ENCODE results near the gene PRKG1.
"Not testable (repeated sequence)": the region's sequence is repeated elsewhere in the genome, so short reads cannot be mapped to it uniquely, and the experiment has no call there.

The PRKG1 gene

DNA sequence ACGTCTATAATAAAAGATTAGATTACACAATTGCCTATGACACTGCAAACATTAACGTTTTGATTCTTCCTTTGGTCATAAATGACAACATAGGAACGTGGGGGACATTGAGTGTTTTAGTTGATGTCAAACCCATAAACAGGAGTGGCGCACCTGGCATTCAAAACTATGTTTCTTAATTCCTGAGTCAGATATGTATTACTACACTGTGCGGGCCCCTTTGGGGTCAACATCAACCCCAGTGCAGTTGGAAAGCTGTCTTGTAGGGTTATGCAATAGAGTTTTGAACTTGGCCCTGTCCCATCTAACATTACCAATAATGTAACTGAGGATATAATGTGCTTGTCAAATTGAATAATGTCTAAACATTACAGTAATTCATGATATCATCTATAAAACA lies 468.6 kb downstream of the PRKG1 start:
- no peak for DNase-seq

DNA sequence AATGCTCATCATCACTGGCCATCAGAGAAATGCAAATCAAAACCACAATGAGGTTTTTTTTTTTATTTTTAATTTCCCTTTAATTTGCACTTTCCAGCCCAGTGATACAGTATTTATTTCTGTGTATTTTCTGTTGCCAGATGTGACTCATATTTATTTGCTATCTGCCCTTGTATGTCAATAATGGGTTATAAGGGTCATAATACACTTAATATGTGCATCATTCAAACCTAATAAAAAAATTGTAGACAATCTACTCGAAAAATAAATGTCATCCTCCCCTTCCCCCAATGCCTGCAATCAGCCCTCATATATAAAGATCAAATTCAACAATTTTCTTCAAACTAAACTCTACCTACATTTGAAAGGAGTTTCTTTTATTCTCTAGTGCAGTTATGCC lies 470.6 kb downstream of the PRKG1 start:
- DNase-seq, result no peak

DNA sequence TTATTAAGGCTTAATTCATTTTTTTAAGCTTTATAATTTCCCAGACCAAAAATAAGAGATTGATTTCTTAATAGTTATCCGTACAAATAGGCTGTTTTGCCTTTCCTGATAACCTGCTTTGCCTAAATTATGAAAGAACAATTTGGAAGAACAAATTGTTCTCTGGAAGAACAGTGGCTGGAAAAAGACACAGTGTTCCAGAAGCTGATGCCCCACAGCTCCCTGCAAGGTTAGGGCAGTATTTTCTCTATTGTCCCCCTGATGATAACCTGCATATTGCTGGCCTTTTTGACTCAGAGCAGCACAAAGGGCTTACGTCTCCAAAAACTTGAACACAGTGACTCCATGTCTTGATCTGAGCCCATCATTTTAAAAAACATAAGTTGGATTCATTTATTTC lies 473.7 kb downstream of the PRKG1 start:
- DNase-seq, result no peak

GRCh38 chr10:51552879-51553278 lies 478.6 kb downstream of the PRKG1 start:
- DNase-seq, result no peak

DNA sequence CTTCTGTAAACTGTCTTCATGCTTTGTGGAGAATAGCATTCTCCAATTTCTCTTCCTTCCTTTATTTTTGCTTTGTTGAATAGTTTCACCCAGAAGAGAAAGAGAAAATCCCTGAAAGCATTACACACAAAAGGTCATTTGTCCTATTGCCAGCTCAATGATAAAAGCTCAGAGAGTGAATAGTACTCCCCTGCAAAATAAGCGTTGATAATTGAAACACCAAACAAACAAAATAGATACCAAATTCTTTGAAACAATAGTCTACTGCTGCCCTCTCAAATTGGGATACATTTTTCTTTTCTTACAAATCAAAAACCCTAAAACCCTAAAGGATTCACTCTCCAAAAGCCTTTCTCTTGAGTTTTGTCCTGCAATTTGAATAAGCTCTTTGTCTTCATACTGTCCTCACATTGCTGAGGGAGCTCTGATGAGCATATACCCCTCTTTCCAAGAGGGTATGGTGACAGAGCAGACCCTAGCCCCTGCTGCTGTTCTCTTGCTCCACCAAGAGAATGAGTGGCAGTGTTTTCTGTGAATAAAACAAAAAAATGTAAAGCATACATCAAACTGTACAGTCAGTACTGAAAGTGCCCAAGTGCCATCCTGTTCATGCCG lies 490.7 kb downstream of the PRKG1 start:
- DNase-seq, result no peak

GRCh38 chr10:51567271-51567670 lies 493.0 kb downstream of the PRKG1 start:
- DNase-seq, result no peak

GRCh38 chr10:51569467-51569866 lies 495.2 kb downstream of the PRKG1 start:
- DNase-seq, result no peak

GRCh38 chr10:51574248-51575048 lies 500.2 kb downstream of the PRKG1 start:
- peak; percentile 27 for DNase-seq

DNA sequence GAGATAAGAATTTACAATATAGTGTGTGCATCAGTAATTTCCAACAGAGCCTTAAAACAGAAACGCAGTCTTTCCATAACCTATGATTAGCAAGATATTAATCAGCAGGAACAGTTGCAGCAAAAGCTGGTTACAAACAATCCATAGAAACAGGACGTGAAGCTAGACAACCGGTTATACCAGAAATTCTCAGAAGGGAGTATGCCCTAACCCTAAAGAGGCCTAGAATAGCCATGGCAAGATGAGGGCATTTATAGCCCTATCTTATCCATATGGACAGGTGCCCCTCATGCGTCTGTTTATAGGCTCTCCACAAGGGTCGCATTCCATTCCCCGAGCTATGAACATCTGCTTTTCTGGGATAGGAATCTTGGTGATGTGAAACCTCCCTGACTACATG lies 506.9 kb downstream of the PRKG1 start:
- not testable (repeated sequence) for DNase-seq

DNA sequence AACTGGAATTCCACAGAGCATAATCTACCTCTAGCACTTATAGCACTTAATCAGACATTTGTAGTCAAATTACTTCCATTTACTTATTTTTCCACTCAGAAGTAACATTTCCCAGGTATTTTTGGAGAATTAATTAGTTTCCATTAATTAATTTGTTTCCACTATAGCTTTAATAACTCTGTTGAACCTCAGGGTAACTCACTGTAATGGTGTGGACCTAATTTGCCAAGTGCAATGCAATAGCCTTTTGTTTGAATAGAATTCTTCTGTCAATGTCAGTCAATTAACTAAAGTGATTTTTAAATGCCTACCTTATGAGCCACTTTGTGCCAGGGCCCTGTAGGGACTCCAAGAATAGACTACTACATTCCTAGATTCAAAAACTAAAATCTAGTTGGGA lies 509.7 kb downstream of the PRKG1 start:
- DNase-seq, result no peak

DNA sequence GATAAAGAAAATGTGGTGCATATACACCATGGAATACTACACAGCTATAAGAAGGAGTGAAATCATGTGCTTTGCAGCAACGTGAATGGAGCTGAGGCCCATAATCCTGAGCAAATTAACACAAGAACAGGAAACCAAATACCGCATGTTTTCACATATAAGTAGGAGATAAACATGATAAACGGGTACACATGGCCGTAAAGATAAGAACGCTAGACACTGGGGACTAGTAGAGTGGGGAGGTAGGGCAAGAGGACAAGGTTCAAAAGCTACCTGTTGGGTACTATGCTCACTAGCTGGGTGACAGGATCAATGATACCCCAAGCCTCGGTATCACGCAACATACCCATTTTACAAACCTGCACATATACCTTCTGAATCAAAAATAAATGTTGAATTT lies 511.5 kb downstream of the PRKG1 start:
- no peak for DNase-seq

GRCh38 chr10:51588984-51589383 lies 514.7 kb downstream of the PRKG1 start:
- no peak for DNase-seq

DNA sequence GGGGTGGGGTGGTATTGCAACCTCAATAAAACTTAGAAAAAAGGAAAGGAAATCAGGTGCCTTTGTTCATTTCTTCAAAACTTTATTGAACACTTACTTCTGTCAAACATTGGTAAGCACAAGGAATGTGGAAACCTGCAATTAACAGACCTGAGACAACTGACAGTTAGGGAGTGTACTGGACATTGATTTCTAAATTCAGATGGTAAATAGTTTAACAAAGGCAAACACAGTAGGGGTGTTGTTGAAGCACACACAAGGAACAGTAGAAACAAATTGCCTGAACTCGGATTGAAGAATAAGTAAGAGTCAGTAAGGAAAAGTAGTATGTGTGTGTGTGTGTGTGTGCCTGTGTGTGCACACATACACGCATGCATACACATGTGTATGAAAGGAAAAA lies 516.5 kb downstream of the PRKG1 start:
- no peak for DNase-seq

- DNase-seq, result no peak
Observed at GRCh38 chr10:51596695-51597094, 522.4 kb downstream of the PRKG1 start.

DNA sequence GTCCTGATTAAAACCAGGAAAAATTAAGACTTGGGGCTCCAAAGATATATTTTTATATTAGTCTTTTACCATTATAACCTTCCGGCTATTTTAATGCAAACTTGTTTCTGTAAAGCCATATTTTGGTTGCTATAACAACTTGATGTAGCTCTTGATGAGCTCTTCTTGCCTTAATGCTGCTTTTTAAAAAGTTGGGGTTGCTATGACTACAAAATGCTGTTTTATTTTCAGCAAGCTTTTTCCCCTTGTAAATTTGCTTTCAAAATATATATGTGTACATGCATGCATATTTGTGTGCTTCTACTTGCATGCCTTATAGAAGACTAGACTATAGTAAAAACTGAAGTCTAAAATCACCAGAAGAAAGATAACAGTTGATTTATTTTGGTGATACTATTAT lies 525.4 kb downstream of the PRKG1 start:
- DNase-seq, result no peak

GRCh38 chr10:51602326-51602725 lies 528.0 kb downstream of the PRKG1 start:
- DNase-seq, result no peak

GRCh38 chr10:51604579-51604978 lies 530.3 kb downstream of the PRKG1 start:
- DNase-seq, result no peak

- DNase-seq, result no peak
Observed at GRCh38 chr10:51606825-51607462, 532.7 kb downstream of the PRKG1 start.

DNA sequence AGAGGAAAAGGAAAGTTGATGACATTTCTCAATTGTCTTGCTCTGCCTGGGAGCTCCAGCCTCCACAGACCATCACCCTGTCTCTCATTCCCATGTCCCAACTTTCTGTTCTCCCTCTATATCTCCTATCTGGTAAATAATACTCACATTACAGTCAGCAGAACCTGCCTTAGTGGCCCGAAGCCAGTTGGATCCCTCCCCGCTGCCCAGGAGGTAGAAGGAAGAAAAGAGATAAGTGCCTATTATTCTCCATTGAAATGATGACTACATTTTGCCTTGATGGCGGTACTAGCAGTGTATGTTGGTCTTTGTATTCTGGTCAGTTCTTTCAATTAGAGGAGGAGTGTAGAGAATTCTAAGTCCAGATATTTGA lies 533.2 kb downstream of the PRKG1 start:
- DNase-seq, result no peak

GRCh38 chr10:51608211-51608610 lies 533.9 kb downstream of the PRKG1 start:
- DNase-seq, result no peak

- DNase-seq, result no peak
Observed at GRCh38 chr10:51615764-51616298, 541.5 kb downstream of the PRKG1 start.

DNA sequence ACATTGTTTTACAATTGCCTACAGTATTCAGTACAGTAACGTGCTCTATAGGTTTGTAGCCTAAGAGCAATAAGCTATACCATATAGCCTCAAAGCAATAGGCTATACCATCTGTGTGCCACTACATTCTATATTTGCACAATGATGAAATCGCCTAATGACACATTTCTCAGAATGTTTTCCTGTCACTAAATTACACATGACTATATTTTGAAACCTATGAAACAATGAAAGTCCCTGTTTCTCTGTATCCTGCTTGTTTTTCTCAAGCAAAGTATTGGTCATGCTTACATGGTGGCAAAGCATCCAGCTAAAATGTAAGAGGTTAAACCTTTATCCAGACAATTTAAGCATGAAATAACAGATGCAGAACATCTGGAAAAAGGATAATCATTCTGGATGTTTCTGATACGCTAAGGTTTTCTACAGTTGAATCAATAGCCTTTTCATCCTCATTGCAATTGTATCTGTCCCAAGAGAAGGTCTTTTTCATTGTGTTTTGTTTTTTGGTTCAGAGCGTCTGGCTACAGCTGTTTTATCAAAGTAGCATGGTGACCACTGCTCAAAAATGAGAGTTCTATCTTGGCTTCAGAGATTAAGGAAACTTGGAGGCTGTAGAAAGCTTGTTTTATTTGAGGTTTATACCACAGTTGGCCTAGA lies 543.4 kb downstream of the PRKG1 start:
- no peak for DNase-seq

- DNase-seq, result no peak
Observed at GRCh38 chr10:51619365-51619764, 545.1 kb downstream of the PRKG1 start.

DNA sequence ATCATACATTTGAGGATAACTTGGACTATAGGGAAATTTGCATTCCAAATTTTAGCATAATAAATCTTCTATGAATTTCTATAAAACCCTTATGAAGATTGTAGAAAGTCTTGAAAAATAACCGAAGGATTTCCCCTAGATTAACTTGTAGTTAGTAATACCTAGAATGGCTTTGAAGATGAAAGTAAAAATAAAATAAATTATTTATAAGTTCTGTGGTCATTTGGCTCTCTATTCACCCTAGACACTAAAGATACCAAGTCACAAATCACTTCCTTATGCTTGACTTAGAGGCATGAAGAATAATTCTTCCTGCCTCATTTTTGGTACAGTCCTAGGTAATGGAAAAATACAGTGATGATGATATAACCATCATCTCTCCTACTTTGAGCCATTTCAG lies 545.8 kb downstream of the PRKG1 start:
- DNase-seq, result no peak
